Large intestine (tissue), 12 donors: ENCODE results near the gene DCUN1D1. TPM values are rescaled to one million over a fixed set of nuclear protein-coding genes. Genes with fewer than 3 reads are reported as not detected.
A peak's percentile ranks its signal among the peaks of the same experiment; 100 is the strongest.

ENCODE experiments used
- DNase-seq, 2 donors: peaks; one replicate each; pipeline versions ENCODE4 v3.0.0 to v3.0.0-alpha.2; 2013
- H3K27ac ChIP-seq: one replicate; pipeline ENCODE4 v1.5.1; 2013; ENCODE audit warnings: low read length
- H3K27me3 ChIP-seq: 2 replicates; pipeline ENCODE4 v1.6.1; 2013; ENCODE audit warnings: low read length; ENCODE audit not compliant: control insufficient read depth, insufficient read depth
- H3K36me3 ChIP-seq: 2 replicates; pipeline ENCODE4 v1.6.1; 2013; ENCODE audit warnings: low read length; ENCODE audit not compliant: control insufficient read depth, insufficient read depth
- H3K4me1 ChIP-seq: one replicate; pipeline ENCODE4 v1.6.1; 2013; ENCODE audit warnings: low read length; ENCODE audit not compliant: control insufficient read depth, insufficient read depth
- H3K4me3 ChIP-seq: one replicate; pipeline ENCODE4 v1.5.1; 2013; ENCODE audit warnings: low read length
- H3K9me3 ChIP-seq: one replicate; pipeline ENCODE4 v1.6.1; 2013; ENCODE audit warnings: mild to moderate bottlenecking, low read depth, low read length, moderate library complexity; ENCODE audit not compliant: control insufficient read depth
- WGBS: methylation state at CpG from one replicate; pipeline ENCODE4 v1.1.5; 2013; ENCODE audit warnings: low lambda C conversion rate; ENCODE audit not compliant: insufficient coverage; 5-methylcytosine and 5-hydroxymethylcytosine counted together
- long read RNA-seq, 11 donors: transcript quantifications; one replicate each; lab custom pipeline, GENCODE V29; 2026
- polyA plus RNA-seq: library from polyadenylated mRNA; unstranded; fragments of 120-200 nt; gene quantifications from one replicate; pipeline ENCODE4 v1.2.1, GENCODE V29; 2013

The DCUN1D1 gene
- polyA plus RNA-seq, result 40.5 TPM
- long read RNA-seq, donor 1, full-length matches to known transcripts, result 1 of 1 reads
- long read RNA-seq, donor 1, partial matches to known transcripts, result 0 of 1 reads
- long read RNA-seq, donor 1, other reads (novel, unspliced or antisense), result 0 of 1 reads
- long read RNA-seq, donor 2, full-length matches to known transcripts, result 9 of 9 reads
- long read RNA-seq, donor 2, partial matches to known transcripts, result 0 of 9 reads
- long read RNA-seq, donor 2, other reads (novel, unspliced or antisense), result 0 of 9 reads
- long read RNA-seq, donor 3, result 0 reads
- long read RNA-seq, donor 4, result 0 reads
- long read RNA-seq, donor 5, full-length matches to known transcripts, result 2 of 2 reads
- long read RNA-seq, donor 5, partial matches to known transcripts, result 0 of 2 reads
- long read RNA-seq, donor 5, other reads (novel, unspliced or antisense), result 0 of 2 reads
- long read RNA-seq, donor 6, full-length matches to known transcripts, result 9 of 9 reads
- long read RNA-seq, donor 6, partial matches to known transcripts, result 0 of 9 reads
- long read RNA-seq, donor 6, other reads (novel, unspliced or antisense), result 0 of 9 reads
- long read RNA-seq, donor 7, full-length matches to known transcripts, result 5 of 5 reads
- long read RNA-seq, donor 7, partial matches to known transcripts, result 0 of 5 reads
- long read RNA-seq, donor 7, other reads (novel, unspliced or antisense), result 0 of 5 reads
- long read RNA-seq, donor 8, full-length matches to known transcripts, result 13 of 13 reads
- long read RNA-seq, donor 8, partial matches to known transcripts, result 0 of 13 reads
- long read RNA-seq, donor 8, other reads (novel, unspliced or antisense), result 0 of 13 reads
- long read RNA-seq, donor 9, full-length matches to known transcripts, result 12 of 12 reads
- long read RNA-seq, donor 9, partial matches to known transcripts, result 0 of 12 reads
- long read RNA-seq, donor 9, other reads (novel, unspliced or antisense), result 0 of 12 reads
- long read RNA-seq, donor 10, full-length matches to known transcripts, result 11 of 11 reads
- long read RNA-seq, donor 10, partial matches to known transcripts, result 0 of 11 reads
- long read RNA-seq, donor 10, other reads (novel, unspliced or antisense), result 0 of 11 reads
- long read RNA-seq, donor 11, full-length matches to known transcripts, result 4 of 4 reads
- long read RNA-seq, donor 11, partial matches to known transcripts, result 0 of 4 reads
- long read RNA-seq, donor 11, other reads (novel, unspliced or antisense), result 0 of 4 reads

DNA sequence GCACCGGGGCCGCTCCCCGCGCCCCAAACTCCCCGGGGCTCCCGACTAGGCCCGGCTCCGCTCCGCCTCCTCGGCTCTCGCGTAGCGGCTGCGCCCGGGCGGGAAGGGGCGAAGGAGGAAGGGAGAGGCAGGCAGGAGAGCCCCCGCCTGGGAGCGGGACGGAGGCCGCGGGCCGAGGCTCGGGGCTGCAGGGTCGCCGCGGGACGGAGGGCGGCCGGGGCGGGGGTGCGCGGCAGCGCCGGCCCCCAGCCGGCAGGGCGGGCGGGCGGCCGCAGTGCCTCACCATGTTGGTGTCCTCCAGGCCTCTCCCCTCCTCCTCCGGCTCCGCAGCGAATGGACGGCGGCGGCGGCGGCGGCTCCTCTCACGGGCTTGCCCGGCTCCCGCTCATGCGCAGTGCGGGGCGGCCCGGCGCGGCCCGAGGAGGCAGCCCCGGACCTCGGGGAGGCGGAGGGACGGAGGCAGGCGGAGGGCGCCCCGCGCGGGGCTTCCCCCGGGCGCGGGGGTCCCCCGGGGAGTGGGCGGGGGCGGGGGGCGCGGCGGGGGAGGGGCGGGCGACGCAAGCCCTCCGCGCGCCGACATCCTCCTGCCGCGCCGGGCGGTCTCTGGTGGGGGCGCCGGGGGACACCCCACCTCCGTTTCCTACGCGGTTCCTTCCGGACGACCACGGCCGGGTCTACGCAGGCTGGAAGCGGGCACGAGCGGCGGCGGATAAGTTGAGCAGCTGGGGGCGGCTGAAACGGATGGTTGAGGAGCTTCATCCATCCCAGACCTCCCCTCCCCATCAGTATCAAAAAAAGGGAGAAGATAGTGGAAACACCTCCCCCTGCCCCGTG, at the start of gene DCUN1D1:
Gene DCUN1D1, minus strand, starts transcription at position 335 of the 834 bp plus-strand sequence. Its CDS starts 49 bp downstream, at position 286.
- H3K27me3 ChIP-seq, result no peaks in the 10 kb centered on the region
- H3K27ac ChIP-seq, result peak within 1 kb of the TSS; percentile 79
- peaks cover 8% of the 10 kb centered on the region for H3K4me1 ChIP-seq
- WGBS, result no CpG with 5 or more reads among the region's 106 CpGs
- H3K9me3 ChIP-seq, result no peaks in the 10 kb centered on the region
- H3K4me3 ChIP-seq, result peak within 1 kb of the TSS; percentile 81
- H3K36me3 ChIP-seq, result no peaks in the 10 kb centered on the region
- DNase-seq, result peak; percentile 80 to 90

DNA sequence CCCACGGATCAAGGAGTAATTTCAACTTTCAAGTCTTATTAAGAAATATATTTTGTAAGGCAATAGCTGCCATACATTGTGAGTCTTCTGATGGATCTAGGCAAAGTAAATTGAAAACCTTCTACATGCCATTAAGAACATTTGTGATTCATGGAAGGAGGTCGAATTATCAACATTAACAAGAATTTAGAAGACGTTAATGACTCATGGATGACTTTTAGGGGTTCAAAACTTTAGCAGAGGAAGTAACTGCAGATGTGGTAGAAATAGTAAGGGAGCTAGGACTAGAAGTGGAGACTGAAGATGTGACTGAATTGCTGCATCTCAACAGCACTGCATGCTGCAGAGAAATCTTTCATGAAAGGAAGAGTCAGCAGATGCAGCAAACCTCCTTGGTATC, 48.1 kb upstream of the DCUN1D1 start:
- Histone ChIP-seq H3K27ac (no peak overlapping the region), H3K36me3 (peaks cover 37% of the 10 kb centered on the region), H3K9me3 (no peaks in the 10 kb centered on the region), H3K4me3 (no peak overlapping the region), H3K27me3 (no peaks in the 10 kb centered on the region), H3K4me1 (no peaks in the 10 kb centered on the region)
- 100% methylated on average over 1 of the region's 3 CpGs for WGBS
- DNase-seq, result no peak

DNA sequence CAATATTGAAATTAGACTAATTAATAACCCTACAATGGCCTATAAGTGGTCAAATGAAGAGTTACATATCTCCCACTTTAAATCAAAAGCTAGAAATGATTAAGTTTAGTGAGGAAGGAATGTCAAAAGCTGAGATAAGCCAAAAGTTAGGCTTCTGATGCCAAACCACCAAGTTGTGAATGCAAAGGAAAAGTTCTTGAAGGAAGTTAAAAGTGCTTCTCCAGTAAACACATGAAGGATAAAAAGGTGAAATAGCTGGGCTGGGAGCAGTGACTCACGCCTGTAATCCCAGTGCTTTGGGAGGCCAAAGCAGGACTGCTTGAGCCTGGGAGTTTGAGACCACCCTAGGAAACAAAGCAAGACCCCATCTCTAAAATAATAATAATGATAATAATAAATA, 46.9 kb upstream of the DCUN1D1 start:
- Histone ChIP-seq H3K27ac (no peak overlapping the region), H3K4me1 (no peaks in the 10 kb centered on the region), H3K27me3 (no peaks in the 10 kb centered on the region), H3K9me3 (no peaks in the 10 kb centered on the region), H3K4me3 (no peak overlapping the region), H3K36me3 (peaks cover 29% of the 10 kb centered on the region)
- WGBS, result 88% methylated on average over 1 of the region's 1 CpG
- no peak for DNase-seq

DNA sequence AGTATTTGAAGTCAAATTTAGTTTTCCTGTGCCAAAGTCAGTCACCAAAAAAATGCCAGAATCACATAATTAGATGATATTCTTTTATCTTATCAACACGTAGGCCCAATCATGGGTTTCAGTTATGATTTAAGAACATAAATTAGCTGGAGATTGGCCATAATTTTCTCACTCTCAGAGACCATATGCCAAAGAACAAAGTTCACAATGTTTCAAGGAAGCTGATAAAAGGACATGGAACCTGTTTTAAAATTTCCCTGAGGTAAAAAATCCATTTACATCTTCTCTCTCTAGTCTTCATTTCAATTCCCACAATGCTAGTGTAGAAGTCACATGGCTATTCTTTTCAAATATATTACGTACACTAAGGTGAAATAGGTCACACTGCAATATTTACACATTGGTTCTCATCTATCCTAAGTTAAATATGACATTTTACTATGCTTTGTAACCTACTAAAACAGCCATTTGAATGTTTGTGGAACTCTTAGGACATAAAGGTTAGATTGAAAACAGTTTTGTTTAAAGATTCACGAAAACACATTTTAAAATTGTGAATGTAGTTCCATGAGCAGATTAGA, 42.7 kb upstream of the DCUN1D1 start:
- no peaks in the 10 kb centered on the region for H3K27me3 ChIP-seq
- no peak overlapping the region for H3K4me3 ChIP-seq
- H3K4me1 ChIP-seq, result no peaks in the 10 kb centered on the region
- peak; percentile 15 to 69 for DNase-seq
- H3K27ac ChIP-seq, result peak overlapping the region; percentile 39
- peaks cover 41% of the 10 kb centered on the region for H3K36me3 ChIP-seq
- H3K9me3 ChIP-seq, result no peaks in the 10 kb centered on the region
- 56% methylated on average over 2 of the region's 3 CpGs for WGBS

DNA sequence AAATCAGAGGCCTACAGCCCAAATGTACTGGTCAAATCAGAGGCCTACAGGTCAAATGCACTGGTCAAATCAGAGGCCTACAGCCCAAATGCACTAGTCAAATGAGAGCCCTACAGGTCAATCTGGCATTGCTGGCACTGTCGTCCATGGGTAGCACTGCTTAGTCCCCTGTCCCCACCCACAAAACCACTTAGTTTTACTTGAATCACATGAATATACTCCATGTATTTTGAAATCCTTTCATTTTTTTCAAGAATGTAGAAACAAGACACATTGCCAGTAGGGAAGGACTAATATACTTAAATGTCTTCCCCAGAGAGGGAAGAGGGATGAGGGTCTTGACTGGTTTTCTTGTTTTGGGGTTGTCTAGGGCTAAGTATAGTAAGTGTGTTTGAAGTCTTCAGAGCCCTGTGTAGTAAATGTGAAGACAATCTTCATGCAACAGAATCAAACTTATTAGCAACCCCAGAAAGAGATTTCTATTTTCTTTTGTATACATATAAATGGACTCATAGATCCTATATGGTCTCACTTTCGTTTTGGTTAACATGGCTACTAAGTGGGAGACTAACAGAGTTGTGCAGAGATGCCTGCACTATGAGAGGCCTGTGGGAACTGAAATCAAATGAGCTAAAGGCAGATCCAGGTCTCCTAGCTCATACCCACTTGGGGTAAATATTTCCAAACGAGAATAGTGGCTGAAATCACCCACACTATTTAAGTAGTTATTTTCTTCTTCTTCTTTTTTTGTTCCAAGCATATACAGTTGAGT, 38.3 kb upstream of the DCUN1D1 start:
- DNase-seq, result no peak
- no peaks in the 10 kb centered on the region for H3K27me3 ChIP-seq
- no peaks in the 10 kb centered on the region for H3K9me3 ChIP-seq
- no peak overlapping the region for H3K27ac ChIP-seq
- no peak overlapping the region for H3K4me3 ChIP-seq
- 100% methylated on average over 1 of the region's 3 CpGs for WGBS
- no peaks in the 10 kb centered on the region for H3K4me1 ChIP-seq
- peaks cover 55% of the 10 kb centered on the region for H3K36me3 ChIP-seq

DNA sequence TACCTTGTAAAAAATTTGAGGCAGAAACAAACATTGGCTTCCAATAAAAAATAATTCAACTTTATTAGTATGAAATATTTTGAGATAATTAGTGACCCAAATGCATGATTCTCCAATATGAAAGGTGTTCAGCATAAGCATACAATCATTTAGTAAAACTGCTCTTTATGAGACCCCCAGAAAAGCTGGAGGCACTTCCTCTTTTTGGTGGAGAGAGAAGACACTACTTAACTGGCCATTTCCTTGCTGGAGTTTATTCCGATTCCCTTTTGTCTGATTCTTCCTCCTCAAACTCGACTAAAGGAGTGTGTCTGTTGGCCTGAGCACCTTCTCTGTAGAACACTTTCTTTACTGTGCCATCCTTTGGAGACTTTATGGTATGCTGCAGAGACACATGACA, 34.8 kb upstream of the DCUN1D1 start:
- WGBS, result no CpG with 5 or more reads among the region's 2 CpGs
- Histone ChIP-seq H3K27me3 (no peaks in the 10 kb centered on the region), H3K36me3 (peaks cover 39% of the 10 kb centered on the region), H3K4me3 (no peak overlapping the region), H3K4me1 (no peaks in the 10 kb centered on the region), H3K27ac (no peak overlapping the region), H3K9me3 (no peaks in the 10 kb centered on the region)
- DNase-seq, result no peak

DNA sequence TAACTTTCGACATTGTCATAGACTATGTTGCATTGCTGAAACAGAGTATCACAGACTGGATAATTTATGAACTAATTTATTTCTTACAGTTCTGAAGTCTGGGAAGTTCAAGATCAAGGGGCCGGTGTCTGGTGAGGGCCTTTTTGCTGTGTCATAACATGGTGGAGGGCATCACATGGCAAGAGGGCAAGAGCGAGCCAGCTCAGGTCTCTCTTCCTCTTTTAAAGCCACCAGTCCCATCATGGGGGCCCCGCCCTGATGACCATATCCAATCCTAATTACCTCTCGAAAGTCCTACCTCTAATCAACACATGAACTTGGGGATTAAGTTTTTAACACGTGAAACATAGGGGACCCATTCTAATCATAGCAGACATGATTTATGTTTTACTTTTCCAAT, 33.5 kb upstream of the DCUN1D1 start:
- DNase-seq, result no peak
- H3K4me1 ChIP-seq, result no peaks in the 10 kb centered on the region
- no peaks in the 10 kb centered on the region for H3K27me3 ChIP-seq
- H3K4me3 ChIP-seq, result no peak overlapping the region
- no peaks in the 10 kb centered on the region for H3K9me3 ChIP-seq
- no CpG with 5 or more reads among the region's 6 CpGs for WGBS
- H3K36me3 ChIP-seq, result peaks cover 27% of the 10 kb centered on the region
- H3K27ac ChIP-seq, result no peak overlapping the region

DNA sequence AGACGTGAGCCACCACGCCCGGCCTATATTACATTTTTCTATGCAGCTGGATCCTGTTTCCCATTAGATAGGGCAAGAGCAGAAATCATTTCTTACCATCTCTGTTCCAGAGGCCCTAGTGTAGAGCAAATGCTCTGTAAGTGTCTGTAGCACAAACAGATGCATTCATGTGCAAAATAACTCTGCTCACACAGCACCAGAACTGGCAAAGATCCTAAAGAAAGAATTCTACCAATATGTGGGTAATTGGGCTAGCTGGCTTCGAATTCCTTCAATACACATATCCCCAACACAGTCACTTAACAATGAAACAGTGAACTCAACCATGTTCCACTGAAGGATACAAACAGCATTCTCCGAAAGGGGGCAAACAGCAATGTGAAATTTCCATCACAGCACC, 32.7 kb upstream of the DCUN1D1 start:
- no CpG with 5 or more reads among the region's 5 CpGs for WGBS
- DNase-seq, result no peak
- H3K36me3 ChIP-seq, result peaks cover 25% of the 10 kb centered on the region

DNA sequence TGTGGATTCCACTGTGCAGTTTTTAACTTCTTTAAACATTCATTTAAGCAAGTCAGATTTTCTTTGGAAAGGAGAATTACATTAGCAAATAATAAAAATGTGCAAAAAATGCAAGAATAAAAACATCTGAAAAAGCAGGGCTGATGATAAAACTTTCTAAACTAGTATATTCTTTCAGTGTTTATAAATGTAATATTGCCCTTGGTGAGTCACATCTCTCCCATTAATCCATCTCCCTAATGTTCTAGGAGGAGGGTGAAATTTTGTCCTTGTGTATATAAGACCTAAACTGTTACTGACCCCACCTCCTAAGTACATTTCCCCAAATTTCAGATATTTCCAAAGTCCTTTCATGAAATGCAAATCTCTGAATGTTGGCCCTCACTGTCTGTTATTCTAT, 28.5 kb upstream of the DCUN1D1 start:
- H3K36me3 ChIP-seq, result peaks cover 5% of the 10 kb centered on the region
- no peaks in the 10 kb centered on the region for H3K4me1 ChIP-seq
- H3K4me3 ChIP-seq, result no peak overlapping the region
- no peak overlapping the region for H3K27ac ChIP-seq
- no peaks in the 10 kb centered on the region for H3K9me3 ChIP-seq
- no peak for DNase-seq
- H3K27me3 ChIP-seq, result no peaks in the 10 kb centered on the region

More for the DNA sequence above, 32.7 kb upstream of the DCUN1D1 start:
- H3K27me3 ChIP-seq, result no peaks in the 10 kb centered on the region
- H3K9me3 ChIP-seq, result no peaks in the 10 kb centered on the region
- H3K27ac ChIP-seq, result no peak overlapping the region
- H3K4me3 ChIP-seq, result no peak overlapping the region
- no peaks in the 10 kb centered on the region for H3K4me1 ChIP-seq
